ENCODE measurements around the gene CEACAM8.
"Not testable (repeated sequence)": the region's sequence is repeated elsewhere in the genome, so short reads cannot be mapped to it uniquely, and the experiment has no call there.

The CEACAM8 gene

GRCh38 chr19:42571116-42571515 lies 23.6 kb downstream of the CEACAM8 start:
- no peak for DNase-seq

- no peak for DNase-seq
These were observed 25.5 kb downstream of the CEACAM8 start for GRCh38 chr19:42569193-42569592.

GRCh38 chr19:42568006-42568405 lies 26.7 kb downstream of the CEACAM8 start:
- no peak for DNase-seq

- DNase-seq = no peak
These were observed 27.2 kb downstream of the CEACAM8 start for GRCh38 chr19:42567567-42567966.

GRCh38 chr19:42563352-42564210 lies 31.1 kb downstream of the CEACAM8 start:
- peak in 1 of 2 experiments; percentile 54 for DNase-seq

- DNase-seq = no peak
These were observed 33.2 kb downstream of the CEACAM8 start for GRCh38 chr19:42561512-42561911.

GRCh38 chr19:42560731-42561130 lies 34.0 kb downstream of the CEACAM8 start:
- no peak for DNase-seq

GRCh38 chr19:42558450-42559150 lies 36.1 kb downstream of the CEACAM8 start:
- no peak for DNase-seq

- DNase-seq = not testable (repeated sequence)
These were observed 37.3 kb downstream of the CEACAM8 start for GRCh38 chr19:42557386-42557871.

- DNase-seq = no peak
These were observed 38.9 kb downstream of the CEACAM8 start for GRCh38 chr19:42555801-42556200.

GRCh38 chr19:42555317-42555716 lies 39.4 kb downstream of the CEACAM8 start:
- DNase-seq = no peak

- no peak for DNase-seq
These were observed 40.6 kb downstream of the CEACAM8 start for GRCh38 chr19:42554046-42554575.

- DNase-seq = no peak
These were observed 41.3 kb downstream of the CEACAM8 start for GRCh38 chr19:42553292-42554045.

GRCh38 chr19:42552086-42553065 lies 42.3 kb downstream of the CEACAM8 start:
- DNase-seq = no peak

GRCh38 chr19:42550521-42550920 lies 44.2 kb downstream of the CEACAM8 start:
- DNase-seq = not testable (repeated sequence)

- not testable (repeated sequence) for DNase-seq
These were observed 45.7 kb downstream of the CEACAM8 start for GRCh38 chr19:42549067-42549466.

GRCh38 chr19:42548552-42548951 lies 46.2 kb downstream of the CEACAM8 start:
- DNase-seq = no peak

- DNase-seq = no peak
These were observed 46.8 kb downstream of the CEACAM8 start for GRCh38 chr19:42547929-42548328.

- DNase-seq = no peak
These were observed 47.8 kb downstream of the CEACAM8 start for GRCh38 chr19:42546831-42547500.

- no peak for DNase-seq
These were observed 50.6 kb downstream of the CEACAM8 start for GRCh38 chr19:42544146-42544545.

GRCh38 chr19:42542791-42543190 lies 51.9 kb downstream of the CEACAM8 start:
- no peak for DNase-seq

Measured in cerebellar nuclear complex (tissue), 1 donor.